K562 (cell line): Measurements from ENCODE around the gene KCNC3. TPM values are rescaled to one million over a fixed set of nuclear protein-coding genes. Genes with fewer than 3 reads are reported as not detected.
A peak's percentile ranks its signal among the peaks of the same experiment; 100 is the strongest.

Experiments used
- CBX5 ChIP-seq: IDR thresholded peaks from 2 replicates; pipeline ENCODE4 v1.6.1; 2014; ENCODE audit warnings: low read depth, borderline replicate concordance
- CC2D1A ChIP-seq: fragments of 450-650 bp; IDR thresholded peaks from 2 replicates; pipeline ENCODE4 v1.6.1; 2017; ENCODE audit warnings: mild to moderate bottlenecking
- E2F3 ChIP-seq: fragments of 250-450 bp; sonication (Bioruptor Pico); IDR thresholded peaks from 2 replicates; pipeline ENCODE4 v1.4.0; 2020; ENCODE audit warnings: mild to moderate bottlenecking
- FIP1L1 ChIP-seq: fragments of 200-400 bp; formaldehyde crosslinking; IDR thresholded peaks from 2 replicates; pipeline ENCODE4 v1.6.1; 2018; ENCODE audit warnings: mild to moderate bottlenecking, low read depth, low read length; ENCODE audit not compliant: poor library complexity, severe bottlenecking
- FOSL1 ChIP-seq: fragments of 200-800 bp; sonication (Bioruptor generic); conservative IDR thresholded peaks from 2 replicates; pipeline ENCODE4 v1.6.1; 2016; ENCODE audit warnings: missing genetic modification characterization, missing compliant biosample characterization
- FOXA1 ChIP-seq: fragments of 450-650 bp; IDR thresholded peaks from 2 replicates; pipeline ENCODE4 v1.6.1; 2016; ENCODE audit warnings: mild to moderate bottlenecking, borderline replicate concordance
- LEF1 ChIP-seq: fragments of 450-650 bp; IDR thresholded peaks from 2 replicates; pipeline ENCODE4 v1.6.1; 2016; ENCODE audit warnings: mild to moderate bottlenecking
- MTA2 ChIP-seq: fragments of 450-650 bp; IDR thresholded peaks from 2 replicates; pipeline ENCODE4 v1.6.1; 2016; ENCODE audit warnings: low read depth
- MYNN ChIP-seq, 2 experiments: sonication (generic); formaldehyde crosslinking in 1 of 2; IDR thresholded peaks; 2 replicates each; pipeline versions ENCODE4 v1.5.0 to v1.6.1; 2016 to 2020; ENCODE audit warnings: antibody characterized with exemption in 1 of 2, missing genetic modification reagents in 1 of 2
- PTTG1 ChIP-seq: fragments of 450-650 bp; IDR thresholded peaks from 2 replicates; pipeline ENCODE4 v1.6.1; 2016; ENCODE audit warnings: low read depth, mild to moderate bottlenecking, missing genetic modification characterization, missing compliant biosample characterization
- RAD21 ChIP-seq, 2 experiments: fragments of 250-450 bp in 1 of 2; fragments of 450-650 bp in 1 of 2; sonication (Bioruptor Pico) in 1 of 2; formaldehyde crosslinking in 1 of 2; IDR thresholded peaks in 1 of 2; conservative IDR thresholded peaks in 1 of 2; 2 replicates each; pipeline versions ENCODE4 v1.4.0 to v1.8.0; 2020 to 2022; ENCODE audit warnings: mild to moderate bottlenecking in 2 of 2, moderate library complexity in 1 of 2
- RAD51 ChIP-seq: fragments of 450-650 bp; IDR thresholded peaks from 2 replicates; pipeline ENCODE4 v1.7.1; 2016; ENCODE audit warnings: low read depth, mild to moderate bottlenecking, borderline replicate concordance
- RBM17 ChIP-seq: fragments of 200-400 bp; formaldehyde crosslinking; IDR thresholded peaks from 2 replicates; pipeline ENCODE4 v1.6.1; 2017; ENCODE audit warnings: low read depth, mild to moderate bottlenecking, low read length, borderline replicate concordance
- RFX5 ChIP-seq: IDR thresholded peaks from 2 replicates; pipeline ENCODE4 v1.6.1; 2011; ENCODE audit warnings: low read depth, mild to moderate bottlenecking, improper control_type of control experiment, low read length
- RHOXF2B ChIP-seq: fragments of 250-450 bp; sonication (Bioruptor Pico); conservative IDR thresholded peaks from 2 replicates; pipeline ENCODE4 v1.5.1; 2021
- SMARCA5 ChIP-seq: fragments of 450-650 bp; IDR thresholded peaks from 2 replicates; pipeline ENCODE4 v1.6.1; 2016
- SPI1 ChIP-seq: IDR thresholded peaks from 2 replicates; pipeline ENCODE4 v1.6.1; 2011; ENCODE audit warnings: low read depth, low read length, control low read depth, borderline replicate concordance
- ZNF764 ChIP-seq: fragments of 250-450 bp; sonication (Bioruptor Pico); IDR thresholded peaks from 2 replicates; pipeline ENCODE4 v1.4.0; 2020; ENCODE audit warnings: low read depth, mild to moderate bottlenecking, moderate library complexity
- polyA plus RNA-seq, 8 experiments: library from polyadenylated mRNA; depleted of rRNA in 4 of 8; stranded (reverse) in 5 of 8; unstranded in 3 of 8; fragments of >200 nt; fragmentation: Nextera tagmentation in 2 of 8; fragmentation: Illumina TruSeq in 1 of 8; extraction: Ambion mirVana in 2 of 8; extraction: Trizol in 1 of 8; gene quantifications; 2 replicates each; pipeline versions ENCODE4 v1.2.1 to v1.2.3, GENCODE V29; 2011 to 2014; ENCODE audit warnings: inconsistent platforms in 1 of 8, missing spikeins in 1 of 8
- total RNA-seq, 7 experiments: library from RNA; depleted of rRNA in 6 of 7; stranded (reverse); fragments of >200 nt in 6 of 7; fragmentation: Illumina TruSeq in 2 of 7; extraction: Trizol in 2 of 7; gene quantifications; 2 replicates each; pipeline versions ENCODE4 v1.2.1 to v1.2.3, GENCODE V29; 2011 to 2021; ENCODE audit warnings: low replicate concordance in 1 of 7
- TF ChIP-seq, protein P1 (sequence below): fragments of 450-650 bp; IDR thresholded peaks from 2 replicates; pipeline ENCODE4 v1.6.1; 2017; ENCODE audit warnings: antibody characterized with exemption, mild to moderate bottlenecking
- TF ChIP-seq, protein P2 (sequence below): fragments of 250-450 bp; sonication (Bioruptor Pico); IDR thresholded peaks from 2 replicates; pipeline ENCODE4 v1.4.0; 2020
- TF ChIP-seq, protein P3 (sequence below): fragments of 450-650 bp; IDR thresholded peaks from 2 replicates; pipeline ENCODE4 v1.7.1; 2018; ENCODE audit warnings: mild to moderate bottlenecking, low read depth; ENCODE audit not compliant: partially characterized antibody

The KCNC3 gene
- total and polyA plus RNA-seq, 9 of the 15 experiments (the other 6 are each of a cell fraction or from before 2014, with no cell fraction given) = 0.03 to 26.2 (median 2.0) TPM

DNA sequence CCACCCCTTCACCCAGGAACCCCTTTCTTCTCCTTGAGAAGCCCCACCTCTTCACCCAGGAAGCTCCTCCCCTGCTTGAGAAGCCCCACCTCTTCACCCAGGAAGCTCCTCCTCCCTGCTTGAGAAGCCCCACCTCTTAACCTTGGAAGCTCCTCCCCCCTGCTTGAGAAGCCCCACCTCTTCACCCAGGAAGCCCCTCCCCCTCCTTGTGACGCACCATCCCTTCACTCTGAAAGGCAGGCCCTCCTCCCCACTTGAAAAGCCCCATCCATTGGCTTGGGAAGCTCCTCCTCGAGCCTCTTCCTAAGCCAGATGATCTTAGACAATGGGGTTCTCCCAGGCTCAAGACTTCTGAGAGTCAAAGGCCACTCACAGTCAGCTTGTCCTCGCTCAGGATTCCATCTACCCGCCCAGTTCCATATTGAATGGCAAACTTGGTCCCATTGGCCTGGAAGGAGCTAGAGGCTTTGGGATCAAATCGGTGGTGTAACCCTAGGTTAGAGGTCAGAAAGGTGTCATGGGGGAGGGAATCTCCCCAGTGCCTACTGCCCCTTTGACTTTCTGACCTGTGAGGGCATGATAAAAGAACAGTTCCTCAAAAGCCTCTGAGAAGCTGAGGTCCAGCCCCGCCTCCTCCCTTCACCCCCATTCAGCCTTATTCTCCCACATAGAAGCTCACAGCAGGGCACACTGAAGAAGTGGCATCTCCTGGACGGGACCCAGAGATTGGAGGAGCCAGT lies 32.3 kb upstream of the KCNC3 start (continued):
- TF ChIP-seq, protein P1, sequence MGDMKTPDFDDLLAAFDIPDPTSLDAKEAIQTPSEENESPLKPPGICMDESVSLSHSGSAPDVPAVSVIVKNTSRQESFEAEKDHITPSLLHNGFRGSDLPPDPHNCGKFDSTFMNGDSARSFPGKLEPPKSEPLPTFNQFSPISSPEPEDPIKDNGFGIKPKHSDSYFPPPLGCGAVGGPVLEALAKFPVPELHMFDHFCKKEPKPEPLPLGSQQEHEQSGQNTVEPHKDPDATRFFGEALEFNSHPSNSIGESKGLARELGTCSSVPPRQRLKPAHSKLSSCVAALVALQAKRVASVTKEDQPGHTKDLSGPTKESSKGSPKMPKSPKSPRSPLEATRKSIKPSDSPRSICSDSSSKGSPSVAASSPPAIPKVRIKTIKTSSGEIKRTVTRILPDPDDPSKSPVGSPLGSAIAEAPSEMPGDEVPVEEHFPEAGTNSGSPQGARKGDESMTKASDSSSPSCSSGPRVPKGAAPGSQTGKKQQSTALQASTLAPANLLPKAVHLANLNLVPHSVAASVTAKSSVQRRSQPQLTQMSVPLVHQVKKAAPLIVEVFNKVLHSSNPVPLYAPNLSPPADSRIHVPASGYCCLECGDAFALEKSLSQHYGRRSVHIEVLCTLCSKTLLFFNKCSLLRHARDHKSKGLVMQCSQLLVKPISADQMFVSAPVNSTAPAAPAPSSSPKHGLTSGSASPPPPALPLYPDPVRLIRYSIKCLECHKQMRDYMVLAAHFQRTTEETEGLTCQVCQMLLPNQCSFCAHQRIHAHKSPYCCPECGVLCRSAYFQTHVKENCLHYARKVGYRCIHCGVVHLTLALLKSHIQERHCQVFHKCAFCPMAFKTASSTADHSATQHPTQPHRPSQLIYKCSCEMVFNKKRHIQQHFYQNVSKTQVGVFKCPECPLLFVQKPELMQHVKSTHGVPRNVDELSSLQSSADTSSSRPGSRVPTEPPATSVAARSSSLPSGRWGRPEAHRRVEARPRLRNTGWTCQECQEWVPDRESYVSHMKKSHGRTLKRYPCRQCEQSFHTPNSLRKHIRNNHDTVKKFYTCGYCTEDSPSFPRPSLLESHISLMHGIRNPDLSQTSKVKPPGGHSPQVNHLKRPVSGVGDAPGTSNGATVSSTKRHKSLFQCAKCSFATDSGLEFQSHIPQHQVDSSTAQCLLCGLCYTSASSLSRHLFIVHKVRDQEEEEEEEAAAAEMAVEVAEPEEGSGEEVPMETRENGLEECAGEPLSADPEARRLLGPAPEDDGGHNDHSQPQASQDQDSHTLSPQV = peak; percentile 44; the same call in 1 of the 2 replicates
- TF ChIP-seq CC2D1A (no peak), RFX5 (no peak), E2F3 (CRISPR knock-in tag) (no peak), FIP1L1 (no peak), SMARCA5 (peak; percentile 90; the same call in 1 of the 2 replicates), MYNN (IDR thresholded peaks at IDR 0.05) (peak; percentile 61; the same call in 1 of the 2 replicates), MYNN (CRISPR knock-in tag; IDR thresholded peaks at IDR 0.05) (no peak), LEF1 (peak; percentile 48; the same call in 1 of the 2 replicates), PTTG1 (tag) (no peak), SPI1 (peak; percentile 89), FOXA1 (no peak), RAD21 (CRISPR knock-in tag; conservative IDR thresholded peaks at IDR 0.05 in 1 of 2, IDR thresholded peaks at IDR 0.05 in 1 of 2) (no peak), RAD51 (no peak), MTA2 (peak; percentile 24; the same call in 1 of the 2 replicates), CBX5 (no peak), RHOXF2B (no peak), RBM17 (no peak), ZNF764 (CRISPR knock-in tag) (no peak), FOSL1 (peak; percentile 32)
- TF ChIP-seq, protein P2, sequence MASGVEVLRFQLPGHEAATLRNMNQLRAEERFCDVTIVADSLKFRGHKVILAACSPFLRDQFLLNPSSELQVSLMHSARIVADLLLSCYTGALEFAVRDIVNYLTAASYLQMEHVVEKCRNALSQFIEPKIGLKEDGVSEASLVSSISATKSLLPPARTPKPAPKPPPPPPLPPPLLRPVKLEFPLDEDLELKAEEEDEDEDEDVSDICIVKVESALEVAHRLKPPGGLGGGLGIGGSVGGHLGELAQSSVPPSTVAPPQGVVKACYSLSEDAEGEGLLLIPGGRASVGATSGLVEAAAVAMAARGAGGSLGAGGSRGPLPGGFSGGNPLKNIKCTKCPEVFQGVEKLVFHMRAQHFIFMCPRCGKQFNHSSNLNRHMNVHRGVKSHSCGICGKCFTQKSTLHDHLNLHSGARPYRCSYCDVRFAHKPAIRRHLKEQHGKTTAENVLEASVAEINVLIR (CRISPR knock-in tag) = 0 out of 2 replicates have a peak, but pooled peaks have one; percentile 11
- TF ChIP-seq, protein P3, sequence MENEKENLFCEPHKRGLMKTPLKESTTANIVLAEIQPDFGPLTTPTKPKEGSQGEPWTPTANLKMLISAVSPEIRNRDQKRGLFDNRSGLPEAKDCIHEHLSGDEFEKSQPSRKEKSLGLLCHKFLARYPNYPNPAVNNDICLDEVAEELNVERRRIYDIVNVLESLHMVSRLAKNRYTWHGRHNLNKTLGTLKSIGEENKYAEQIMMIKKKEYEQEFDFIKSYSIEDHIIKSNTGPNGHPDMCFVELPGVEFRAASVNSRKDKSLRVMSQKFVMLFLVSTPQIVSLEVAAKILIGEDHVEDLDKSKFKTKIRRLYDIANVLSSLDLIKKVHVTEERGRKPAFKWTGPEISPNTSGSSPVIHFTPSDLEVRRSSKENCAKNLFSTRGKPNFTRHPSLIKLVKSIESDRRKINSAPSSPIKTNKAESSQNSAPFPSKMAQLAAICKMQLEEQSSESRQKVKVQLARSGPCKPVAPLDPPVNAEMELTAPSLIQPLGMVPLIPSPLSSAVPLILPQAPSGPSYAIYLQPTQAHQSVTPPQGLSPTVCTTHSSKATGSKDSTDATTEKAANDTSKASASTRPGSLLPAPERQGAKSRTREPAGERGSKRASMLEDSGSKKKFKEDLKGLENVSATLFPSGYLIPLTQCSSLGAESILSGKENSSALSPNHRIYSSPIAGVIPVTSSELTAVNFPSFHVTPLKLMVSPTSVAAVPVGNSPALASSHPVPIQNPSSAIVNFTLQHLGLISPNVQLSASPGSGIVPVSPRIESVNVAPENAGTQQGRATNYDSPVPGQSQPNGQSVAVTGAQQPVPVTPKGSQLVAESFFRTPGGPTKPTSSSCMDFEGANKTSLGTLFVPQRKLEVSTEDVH = peak; percentile 32
